ENCODE measurements around the gene DNASE1L1. TPM values are rescaled to one million over a fixed set of nuclear protein-coding genes. Genes with fewer than 3 reads are reported as not detected.
"Not testable (repeated sequence)": the region's sequence is repeated elsewhere in the genome, so short reads cannot be mapped to it uniquely, and the experiment has no call there.

Gene DNASE1L1
- total RNA-seq, 4 donors from 2014 or later: 40.7 to 92.9 (median 61.6) TPM

DNA sequence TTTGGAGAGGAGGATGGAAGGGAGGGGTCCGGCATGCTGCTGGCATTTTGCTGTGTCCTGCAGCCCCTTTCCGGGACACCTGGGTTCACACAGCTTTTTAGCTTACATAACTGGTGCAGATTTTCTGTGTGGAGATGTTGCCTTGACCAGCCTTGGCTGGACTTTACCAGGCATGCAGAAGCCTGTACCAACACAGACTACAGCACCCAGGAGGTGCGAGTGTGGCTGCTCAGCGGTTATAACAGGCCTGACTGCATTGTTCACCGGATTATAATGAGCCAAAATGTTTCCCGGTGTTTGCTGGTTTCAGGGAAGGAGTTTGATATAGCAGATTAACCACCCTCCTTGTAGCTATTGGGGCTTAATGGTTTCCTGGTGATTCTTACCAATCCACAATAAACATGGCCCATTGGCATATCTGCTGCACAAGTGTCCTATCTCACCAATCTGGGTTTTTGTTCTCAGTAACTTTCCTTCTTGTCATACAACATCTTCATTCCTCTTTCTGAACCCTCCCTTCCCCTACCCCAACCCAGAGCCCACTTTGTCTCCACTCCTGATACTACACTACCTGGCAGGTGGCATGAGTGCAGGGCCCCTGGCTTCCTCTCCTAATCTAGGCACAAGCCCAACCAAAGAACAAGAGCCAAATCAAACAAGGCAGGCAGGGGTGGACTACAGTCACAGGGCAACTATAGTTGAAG is 7.0 kb downstream of the DNASE1L1 start:
- DNase-seq: no peak
- Histone ChIP-seq H3K4me1 (peaks cover 9% of the 10 kb centered on the region in 2 donors), H3K9me3 (no peaks in the 10 kb centered on the region), H3K27me3 (no peaks in the 10 kb centered on the region), H3K27ac (no peak overlapping the region), H3K4me3 (replicated peaks in 1 of 3) (no peak overlapping the region), H3K36me3 (peaks cover 19 to 25% of the 10 kb centered on the region in 2 donors)
- no peak for TF ChIP-seq POLR2A (IDR thresholded peaks at IDR 0.05)
- TF ChIP-seq, protein P1, sequence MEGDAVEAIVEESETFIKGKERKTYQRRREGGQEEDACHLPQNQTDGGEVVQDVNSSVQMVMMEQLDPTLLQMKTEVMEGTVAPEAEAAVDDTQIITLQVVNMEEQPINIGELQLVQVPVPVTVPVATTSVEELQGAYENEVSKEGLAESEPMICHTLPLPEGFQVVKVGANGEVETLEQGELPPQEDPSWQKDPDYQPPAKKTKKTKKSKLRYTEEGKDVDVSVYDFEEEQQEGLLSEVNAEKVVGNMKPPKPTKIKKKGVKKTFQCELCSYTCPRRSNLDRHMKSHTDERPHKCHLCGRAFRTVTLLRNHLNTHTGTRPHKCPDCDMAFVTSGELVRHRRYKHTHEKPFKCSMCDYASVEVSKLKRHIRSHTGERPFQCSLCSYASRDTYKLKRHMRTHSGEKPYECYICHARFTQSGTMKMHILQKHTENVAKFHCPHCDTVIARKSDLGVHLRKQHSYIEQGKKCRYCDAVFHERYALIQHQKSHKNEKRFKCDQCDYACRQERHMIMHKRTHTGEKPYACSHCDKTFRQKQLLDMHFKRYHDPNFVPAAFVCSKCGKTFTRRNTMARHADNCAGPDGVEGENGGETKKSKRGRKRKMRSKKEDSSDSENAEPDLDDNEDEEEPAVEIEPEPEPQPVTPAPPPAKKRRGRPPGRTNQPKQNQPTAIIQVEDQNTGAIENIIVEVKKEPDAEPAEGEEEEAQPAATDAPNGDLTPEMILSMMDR (IDR thresholded peaks at IDR 0.05): no peak
- 54 to 55% methylated on average over 3 to 6 of the region's 6 CpGs for WGBS, 2 donors
- intact Hi-C loops (cut with DNase I): loop anchor here (5.0 kb wide), 1 partner anchor 130 kb away; no protein-coding TSS in a partner anchor

DNA sequence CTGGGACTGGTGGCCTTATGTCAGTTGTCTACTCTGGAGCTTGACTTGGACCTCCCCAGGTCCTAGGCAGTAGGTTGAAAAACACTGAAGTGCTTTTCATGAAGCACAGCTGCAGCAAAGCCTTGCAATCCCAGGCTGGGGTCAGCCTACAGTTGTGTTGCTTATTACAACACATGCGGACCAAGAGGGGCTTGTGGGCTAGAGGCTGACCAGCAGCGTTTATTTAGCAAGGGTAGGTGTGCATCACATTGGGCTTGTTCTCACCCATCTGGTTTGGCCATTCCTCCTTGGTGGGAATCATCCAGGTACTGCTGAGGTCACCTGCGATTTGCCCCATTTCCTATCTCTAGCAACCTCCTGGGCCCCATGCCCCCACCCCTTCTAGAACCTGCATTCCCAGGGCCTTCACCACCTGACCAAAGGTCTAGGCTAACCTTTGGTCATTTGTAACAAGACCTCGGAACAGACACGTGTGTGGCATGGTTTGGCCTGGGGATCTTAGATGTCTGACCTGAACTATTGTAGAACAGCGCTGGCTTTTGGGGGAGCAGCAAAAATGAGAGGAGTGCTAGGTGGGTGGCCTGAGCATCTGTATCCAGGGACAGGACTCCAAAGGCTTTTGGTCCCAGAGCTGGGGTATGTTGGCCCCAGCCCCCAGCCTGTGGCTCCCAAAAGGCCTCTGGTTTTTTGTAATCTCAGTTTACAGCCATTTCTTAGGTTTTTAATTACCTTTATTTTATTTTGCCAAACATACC is 7.8 kb downstream of the DNASE1L1 start:
- TF ChIP-seq POLR2A (IDR thresholded peaks at IDR 0.05): no peak
- TF ChIP-seq, protein P1 (IDR thresholded peaks at IDR 0.05): no peak
- no peak overlapping the region for H3K27ac ChIP-seq
- H3K9me3 ChIP-seq: no peaks in the 10 kb centered on the region
- peaks cover 9% of the 10 kb centered on the region in 2 donors for H3K4me1 ChIP-seq
- no peak overlapping the region for H3K4me3 ChIP-seq (replicated peaks in 1 of 3)
- 69 to 77% methylated on average over 4 of the region's 6 CpGs for WGBS, 2 donors
- intact Hi-C loops (cut with DNase I): loop anchor here (5.0 kb wide), 1 partner anchor 131 kb away; no protein-coding TSS in a partner anchor
- no peak for DNase-seq
- H3K36me3 ChIP-seq: peaks cover 19 to 25% of the 10 kb centered on the region in 2 donors
- no peaks in the 10 kb centered on the region for H3K27me3 ChIP-seq

DNA sequence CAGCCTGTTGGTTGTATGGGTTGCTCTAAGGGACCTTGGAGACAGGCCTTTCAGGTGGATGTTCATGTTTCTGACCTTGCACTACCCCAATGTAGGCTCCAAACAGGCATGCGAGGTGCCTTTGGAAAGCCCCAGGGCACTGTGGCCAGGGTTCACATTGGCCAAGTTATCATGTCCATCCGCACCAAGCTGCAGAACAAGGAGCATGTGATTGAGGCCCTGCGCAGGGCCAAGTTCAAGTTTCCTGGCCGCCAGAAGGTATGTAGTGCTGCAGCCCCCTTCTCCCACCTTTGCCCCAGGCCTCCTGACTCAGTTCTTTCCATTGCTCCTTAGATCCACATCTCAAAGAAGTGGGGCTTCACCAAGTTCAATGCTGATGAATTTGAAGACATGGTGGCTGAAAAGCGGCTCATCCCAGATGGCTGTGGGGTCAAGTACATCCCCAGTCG is 8.7 kb downstream of the DNASE1L1 start:
- not testable (repeated sequence) for H3K9me3 ChIP-seq; DNase-seq; H3K4me1 ChIP-seq; H3K4me3 ChIP-seq (replicated peaks in 1 of 3); H3K27ac ChIP-seq; H3K27me3 ChIP-seq
- 64% methylated on average over 2 of the region's 6 CpGs; no CpG with 5 or more reads in 1 of the 2 donors for WGBS, 2 donors
- peaks cover 19 to 25% of the 10 kb centered on the region in 2 donors for H3K36me3 ChIP-seq
- intact Hi-C loops (cut with DNase I): loop anchor here (5.0 kb wide), 1 partner anchor 132 kb away; no protein-coding TSS in a partner anchor

DNA sequence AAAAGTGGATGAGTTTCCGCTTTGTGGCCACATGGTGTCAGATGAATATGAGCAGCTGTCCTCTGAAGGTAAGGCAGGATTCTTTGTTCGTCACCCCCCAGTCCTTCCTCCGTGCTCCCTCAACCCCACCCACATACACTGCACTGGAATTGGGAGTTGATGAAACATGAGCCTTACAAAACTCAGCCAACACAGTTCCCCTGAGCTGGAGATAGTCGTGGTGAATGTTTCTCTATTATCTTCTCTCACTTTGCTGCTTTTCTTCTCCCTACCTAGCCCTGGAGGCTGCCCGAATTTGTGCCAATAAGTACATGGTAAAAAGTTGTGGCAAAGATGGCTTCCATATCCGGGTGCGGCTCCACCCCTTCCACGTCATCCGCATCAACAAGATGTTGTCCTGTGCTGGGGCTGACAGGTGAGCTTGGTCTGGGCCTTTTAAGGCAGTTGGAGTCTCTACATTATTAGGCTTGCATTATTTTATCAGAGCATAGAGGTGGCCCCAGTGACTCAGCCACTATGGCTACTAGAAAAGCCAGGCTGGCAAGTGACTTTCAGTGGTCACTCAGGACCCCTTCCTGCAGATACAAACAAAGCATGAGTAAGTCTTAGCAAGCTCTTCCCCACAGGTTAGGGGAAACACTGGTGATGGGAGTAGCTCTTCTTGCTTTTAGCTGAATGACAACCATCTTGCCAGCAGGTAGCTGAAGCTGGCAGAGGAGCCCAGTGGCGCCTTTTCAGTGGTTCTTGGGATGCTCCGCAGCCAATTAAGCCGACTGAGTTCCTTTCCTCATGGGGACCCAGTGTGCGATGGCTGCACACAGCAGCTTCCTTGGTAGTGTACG is 9.3 kb downstream of the DNASE1L1 start:
- Histone ChIP-seq H3K4me1 (peaks cover 9% of the 10 kb centered on the region in 2 donors), H3K4me3 (replicated peaks in 1 of 3) (peak overlapping the region in 1 of 3 donors; percentile 51), H3K36me3 (peaks cover 19 to 25% of the 10 kb centered on the region in 2 donors), H3K27me3 (no peaks in the 10 kb centered on the region), H3K9me3 (no peaks in the 10 kb centered on the region), H3K27ac (peak overlapping the region; percentile 32 to 97 (median 94))
- no peak for DNase-seq
- intact Hi-C loops (cut with DNase I): loop anchor here (5.0 kb wide), 1 partner anchor 133 kb away; no protein-coding TSS in a partner anchor
- TF ChIP-seq, protein P1 (IDR thresholded peaks at IDR 0.05): no peak
- TF ChIP-seq POLR2A (IDR thresholded peaks at IDR 0.05): no peak
- WGBS, 2 donors: 31 to 53% methylated on average over 9 to 12 of the region's 14 CpGs

Measured in thyroid gland (tissue), 4 donors.